Activated naive CD8-positive, alpha-beta T cell (primary cell): ENCODE results near the gene NDUFV1.
A peak's percentile ranks its signal among the peaks of the same experiment; 100 is the strongest.
"Not testable (repeated sequence)": the region's sequence is repeated elsewhere in the genome, so short reads cannot be mapped to it uniquely, and the experiment has no call there.

Experiments used
- H3K27ac Mint-ChIP-seq: one replicate; pipeline ENCODE4 v1.8.0; 2021; ENCODE audit warnings: mixed read lengths
- H3K27me3 Mint-ChIP-seq: one replicate; pipeline ENCODE4 v1.8.0; 2021; ENCODE audit warnings: mixed read lengths
- H3K36me3 Mint-ChIP-seq: one replicate; pipeline ENCODE4 v1.8.0; 2021; ENCODE audit warnings: mixed read lengths
- H3K4me1 Mint-ChIP-seq: one replicate; pipeline ENCODE4 v1.8.0; 2021; ENCODE audit warnings: low read depth, mixed read lengths
- H3K4me3 Mint-ChIP-seq: one replicate; pipeline ENCODE4 v1.8.0; 2021; ENCODE audit warnings: mild to moderate bottlenecking, mixed read lengths
- H3K9me3 Mint-ChIP-seq: one replicate; pipeline ENCODE4 v1.8.0; 2021; ENCODE audit warnings: low read depth, mixed read lengths

Gene NDUFV1

DNA sequence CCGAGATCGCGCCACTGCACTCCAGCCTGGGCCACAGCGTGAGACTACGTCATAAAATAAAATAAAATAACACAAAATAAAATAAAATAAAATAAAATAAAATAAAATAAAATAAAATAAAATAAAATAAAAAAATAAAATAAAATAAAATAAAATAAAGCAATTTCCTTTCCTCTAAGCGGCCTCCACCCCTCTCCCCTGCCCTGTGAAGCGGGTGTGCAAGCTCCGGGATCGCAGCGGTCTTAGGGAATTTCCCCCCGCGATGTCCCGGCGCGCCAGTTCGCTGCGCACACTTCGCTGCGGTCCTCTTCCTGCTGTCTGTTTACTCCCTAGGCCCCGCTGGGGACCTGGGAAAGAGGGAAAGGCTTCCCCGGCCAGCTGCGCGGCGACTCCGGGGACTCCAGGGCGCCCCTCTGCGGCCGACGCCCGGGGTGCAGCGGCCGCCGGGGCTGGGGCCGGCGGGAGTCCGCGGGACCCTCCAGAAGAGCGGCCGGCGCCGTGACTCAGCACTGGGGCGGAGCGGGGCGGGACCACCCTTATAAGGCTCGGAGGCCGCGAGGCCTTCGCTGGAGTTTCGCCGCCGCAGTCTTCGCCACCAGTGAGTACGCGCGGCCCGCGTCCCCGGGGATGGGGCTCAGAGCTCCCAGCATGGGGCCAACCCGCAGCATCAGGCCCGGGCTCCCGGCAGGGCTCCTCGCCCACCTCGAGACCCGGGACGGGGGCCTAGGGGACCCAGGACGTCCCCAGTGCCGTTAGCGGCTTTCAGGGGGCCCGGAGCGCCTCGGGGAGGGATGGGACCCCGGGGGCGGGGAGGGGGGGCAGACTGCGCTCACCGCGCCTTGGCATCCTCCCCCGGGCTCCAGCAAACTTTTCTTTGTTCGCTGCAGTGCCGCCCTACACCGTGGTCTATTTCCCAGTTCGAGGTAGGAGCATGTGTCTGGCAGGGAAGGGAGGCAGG lies 23.2 kb upstream of the NDUFV1 start, which contains the start of gene GSTP1:
Gene GSTP1 (plus strand): TSS at position 566 of the 958 bp plus-strand sequence. CDS start 32 bp downstream, at position 598.
- H3K4me3 Mint-ChIP-seq = peak within 1 kb of the TSS; percentile 91
- H3K9me3 Mint-ChIP-seq = no peaks in the 10 kb centered on the region
- H3K36me3 Mint-ChIP-seq = peaks cover 10% of the 10 kb centered on the region
- peak within 1 kb of the TSS; percentile 84 for H3K27ac Mint-ChIP-seq
- H3K4me1 Mint-ChIP-seq = peaks cover 57% of the 10 kb centered on the region
- peaks cover 2% of the 10 kb centered on the region for H3K27me3 Mint-ChIP-seq

DNA sequence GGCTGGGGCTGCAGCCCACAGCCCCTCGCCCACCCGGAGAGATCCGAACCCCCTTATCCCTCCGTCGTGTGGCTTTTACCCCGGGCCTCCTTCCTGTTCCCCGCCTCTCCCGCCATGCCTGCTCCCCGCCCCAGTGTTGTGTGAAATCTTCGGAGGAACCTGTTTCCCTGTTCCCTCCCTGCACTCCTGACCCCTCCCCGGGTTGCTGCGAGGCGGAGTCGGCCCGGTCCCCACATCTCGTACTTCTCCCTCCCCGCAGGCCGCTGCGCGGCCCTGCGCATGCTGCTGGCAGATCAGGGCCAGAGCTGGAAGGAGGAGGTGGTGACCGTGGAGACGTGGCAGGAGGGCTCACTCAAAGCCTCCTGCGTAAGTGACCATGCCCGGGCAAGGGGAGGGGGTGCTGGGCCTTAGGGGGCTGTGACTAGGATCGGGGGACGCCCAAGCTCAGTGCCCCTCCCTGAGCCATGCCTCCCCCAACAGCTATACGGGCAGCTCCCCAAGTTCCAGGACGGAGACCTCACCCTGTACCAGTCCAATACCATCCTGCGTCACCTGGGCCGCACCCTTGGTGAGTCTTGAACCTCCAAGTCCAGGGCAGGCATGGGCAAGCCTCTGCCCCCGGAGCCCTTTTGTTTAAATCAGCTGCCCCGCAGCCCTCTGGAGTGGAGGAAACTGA lies 22.4 kb upstream of the NDUFV1 start:
- peak overlapping the region; percentile 78 for H3K27ac Mint-ChIP-seq
- no peaks in the 10 kb centered on the region for H3K27me3 Mint-ChIP-seq
- H3K36me3 Mint-ChIP-seq = peaks cover 10% of the 10 kb centered on the region

DNA sequence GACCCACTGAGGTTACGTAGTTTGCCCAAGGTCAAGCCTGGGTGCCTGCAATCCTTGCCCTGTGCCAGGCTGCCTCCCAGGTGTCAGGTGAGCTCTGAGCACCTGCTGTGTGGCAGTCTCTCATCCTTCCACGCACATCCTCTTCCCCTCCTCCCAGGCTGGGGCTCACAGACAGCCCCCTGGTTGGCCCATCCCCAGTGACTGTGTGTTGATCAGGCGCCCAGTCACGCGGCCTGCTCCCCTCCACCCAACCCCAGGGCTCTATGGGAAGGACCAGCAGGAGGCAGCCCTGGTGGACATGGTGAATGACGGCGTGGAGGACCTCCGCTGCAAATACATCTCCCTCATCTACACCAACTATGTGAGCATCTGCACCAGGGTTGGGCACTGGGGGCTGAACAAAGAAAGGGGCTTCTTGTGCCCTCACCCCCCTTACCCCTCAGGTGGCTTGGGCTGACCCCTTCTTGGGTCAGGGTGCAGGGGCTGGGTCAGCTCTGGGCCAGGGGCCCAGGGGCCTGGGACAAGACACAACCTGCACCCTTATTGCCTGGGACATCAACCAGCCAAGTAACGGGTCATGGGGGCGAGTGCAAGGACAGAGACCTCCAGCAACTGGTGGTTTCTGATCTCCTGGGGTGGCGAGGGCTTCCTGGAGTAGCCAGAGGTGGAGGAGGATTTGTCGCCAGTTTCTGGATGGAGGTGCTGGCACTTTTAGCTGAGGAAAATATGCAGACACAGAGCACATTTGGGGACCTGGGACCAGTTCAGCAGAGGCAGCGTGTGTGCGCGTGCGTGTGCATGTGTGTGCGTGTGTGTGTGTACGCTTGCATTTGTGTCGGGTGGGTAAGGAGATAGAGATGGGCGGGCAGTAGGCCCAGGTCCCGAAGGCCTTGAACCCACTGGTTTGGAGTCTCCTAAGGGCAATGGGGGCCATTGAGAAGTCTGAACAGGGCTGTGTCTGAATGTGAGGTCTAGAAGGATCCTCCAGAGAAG lies 21.6 kb upstream of the NDUFV1 start:
- Mint-ChIP-seq H3K27ac (peak overlapping the region; percentile 78), H3K4me3 (peak overlapping the region; percentile 84), H3K9me3 (no peaks in the 10 kb centered on the region), H3K4me1 (peaks cover 45% of the 10 kb centered on the region), H3K36me3 (peaks cover 10% of the 10 kb centered on the region), H3K27me3 (no peaks in the 10 kb centered on the region)

More for the DNA sequence above, 22.4 kb upstream of the NDUFV1 start:
- H3K4me1 Mint-ChIP-seq = peaks cover 52% of the 10 kb centered on the region
- peak overlapping the region; percentile 84 for H3K4me3 Mint-ChIP-seq
- no peaks in the 10 kb centered on the region for H3K9me3 Mint-ChIP-seq

DNA sequence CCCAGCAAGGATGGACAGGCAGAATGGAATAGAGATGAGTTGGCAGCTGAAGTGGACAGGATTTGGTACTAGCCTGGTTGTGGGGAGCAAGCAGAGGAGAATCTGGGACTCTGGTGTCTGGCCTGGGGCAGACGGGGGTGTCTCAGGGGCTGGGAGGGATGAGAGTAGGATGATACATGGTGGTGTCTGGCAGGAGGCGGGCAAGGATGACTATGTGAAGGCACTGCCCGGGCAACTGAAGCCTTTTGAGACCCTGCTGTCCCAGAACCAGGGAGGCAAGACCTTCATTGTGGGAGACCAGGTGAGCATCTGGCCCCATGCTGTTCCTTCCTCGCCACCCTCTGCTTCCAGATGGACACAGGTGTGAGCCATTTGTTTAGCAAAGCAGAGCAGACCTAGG lies 20.8 kb upstream of the NDUFV1 start:
- no peaks in the 10 kb centered on the region for H3K27me3 Mint-ChIP-seq

DNA sequence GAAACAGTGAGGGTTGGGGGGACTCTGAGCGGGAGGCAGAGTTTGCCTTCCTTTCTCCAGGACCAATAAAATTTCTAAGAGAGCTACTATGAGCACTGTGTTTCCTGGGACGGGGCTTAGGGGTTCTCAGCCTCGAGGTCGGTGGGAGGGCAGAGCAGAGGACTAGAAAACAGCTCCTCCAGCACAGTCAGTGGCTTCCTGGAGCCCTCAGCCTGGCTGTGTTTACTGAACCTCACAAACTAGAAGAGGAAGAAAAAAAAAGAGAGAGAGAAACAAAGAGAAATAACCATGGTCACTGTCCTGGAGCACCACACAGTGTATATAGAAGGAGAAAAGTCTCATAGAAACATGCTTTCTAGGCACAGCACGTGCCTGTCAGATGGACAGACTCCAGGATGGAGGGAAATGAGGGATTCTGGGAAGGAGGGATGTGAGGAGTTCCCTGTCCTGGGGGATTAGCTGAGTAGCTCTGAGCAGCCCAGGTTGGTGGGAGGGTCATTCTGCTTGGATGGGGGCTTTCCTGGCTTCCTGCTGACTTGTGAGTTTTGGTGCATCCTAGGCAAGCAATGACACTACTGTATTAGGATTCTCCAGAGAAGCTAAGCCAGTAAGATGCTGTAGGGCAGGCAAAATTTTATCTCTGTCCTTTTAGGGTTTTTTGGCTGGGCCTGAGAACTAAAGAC lies 20.0 kb upstream of the NDUFV1 start:
- H3K36me3 Mint-ChIP-seq = peaks cover 10% of the 10 kb centered on the region
- no peak overlapping the region for H3K4me3 Mint-ChIP-seq
- H3K9me3 Mint-ChIP-seq = no peaks in the 10 kb centered on the region
- no peaks in the 10 kb centered on the region for H3K27me3 Mint-ChIP-seq
- H3K27ac Mint-ChIP-seq = peak overlapping the region; percentile 55
- H3K4me1 Mint-ChIP-seq = peaks cover 43% of the 10 kb centered on the region

More for the DNA sequence above, 20.8 kb upstream of the NDUFV1 start:
- Mint-ChIP-seq H3K4me3 (peak overlapping the region; percentile 84), H3K36me3 (peaks cover 10% of the 10 kb centered on the region), H3K9me3 (no peaks in the 10 kb centered on the region), H3K27ac (peak overlapping the region; percentile 62), H3K4me1 (peaks cover 43% of the 10 kb centered on the region)

DNA sequence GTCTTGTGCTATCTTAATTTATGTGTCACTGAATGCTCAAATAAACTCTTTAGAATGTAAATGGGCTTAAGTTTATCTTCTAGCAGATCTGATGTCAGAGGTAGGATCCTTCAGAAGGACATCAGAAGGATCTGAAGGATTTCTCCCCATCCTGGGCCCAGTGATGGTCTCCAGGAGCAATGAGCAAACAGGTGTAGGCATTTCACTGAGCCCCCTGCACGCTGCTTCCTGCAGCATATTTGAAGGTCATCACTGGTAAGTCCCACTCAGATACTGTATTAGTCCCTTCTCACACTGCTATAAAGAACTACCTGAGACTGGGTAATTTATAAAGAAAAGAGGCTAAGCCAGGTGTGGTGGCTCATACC lies 18.6 kb upstream of the NDUFV1 start:
- no peak overlapping the region for H3K4me3 Mint-ChIP-seq

DNA sequence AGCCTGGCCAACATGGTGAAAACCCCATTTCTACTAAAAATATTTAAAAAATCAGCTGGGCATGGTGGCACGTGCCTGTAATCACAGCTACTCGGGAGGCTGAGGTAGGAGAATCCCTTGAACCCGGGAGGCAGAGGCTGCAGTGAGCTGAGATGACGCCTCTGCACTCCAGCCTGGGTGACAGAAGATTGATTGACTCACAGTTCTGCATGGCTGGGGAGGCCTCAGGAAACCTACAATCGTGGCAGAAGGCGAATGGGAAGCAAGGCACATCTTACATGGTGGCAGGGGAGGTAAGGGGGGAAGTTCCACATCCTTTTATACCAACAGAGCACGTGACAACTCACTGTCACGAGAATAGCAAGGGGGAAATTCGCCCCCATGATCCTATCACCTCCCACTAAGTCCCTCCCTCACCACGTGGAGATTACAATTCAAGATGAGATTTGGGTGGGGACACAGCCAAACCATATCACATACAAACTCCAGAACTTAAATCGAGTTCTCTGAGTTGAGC lies 17.8 kb upstream of the NDUFV1 start:
- H3K27ac Mint-ChIP-seq, H3K27me3 Mint-ChIP-seq, H3K9me3 Mint-ChIP-seq, H3K4me3 Mint-ChIP-seq: not testable (repeated sequence)
- Mint-ChIP-seq H3K4me1 (peaks cover 28% of the 10 kb centered on the region), H3K36me3 (peaks cover 10% of the 10 kb centered on the region)

More for the DNA sequence above, 18.6 kb upstream of the NDUFV1 start:
- no peaks in the 10 kb centered on the region for H3K27me3 Mint-ChIP-seq
- peaks cover 30% of the 10 kb centered on the region for H3K4me1 Mint-ChIP-seq
- peaks cover 10% of the 10 kb centered on the region for H3K36me3 Mint-ChIP-seq
- no peak overlapping the region for H3K27ac Mint-ChIP-seq
- H3K9me3 Mint-ChIP-seq = no peaks in the 10 kb centered on the region

DNA sequence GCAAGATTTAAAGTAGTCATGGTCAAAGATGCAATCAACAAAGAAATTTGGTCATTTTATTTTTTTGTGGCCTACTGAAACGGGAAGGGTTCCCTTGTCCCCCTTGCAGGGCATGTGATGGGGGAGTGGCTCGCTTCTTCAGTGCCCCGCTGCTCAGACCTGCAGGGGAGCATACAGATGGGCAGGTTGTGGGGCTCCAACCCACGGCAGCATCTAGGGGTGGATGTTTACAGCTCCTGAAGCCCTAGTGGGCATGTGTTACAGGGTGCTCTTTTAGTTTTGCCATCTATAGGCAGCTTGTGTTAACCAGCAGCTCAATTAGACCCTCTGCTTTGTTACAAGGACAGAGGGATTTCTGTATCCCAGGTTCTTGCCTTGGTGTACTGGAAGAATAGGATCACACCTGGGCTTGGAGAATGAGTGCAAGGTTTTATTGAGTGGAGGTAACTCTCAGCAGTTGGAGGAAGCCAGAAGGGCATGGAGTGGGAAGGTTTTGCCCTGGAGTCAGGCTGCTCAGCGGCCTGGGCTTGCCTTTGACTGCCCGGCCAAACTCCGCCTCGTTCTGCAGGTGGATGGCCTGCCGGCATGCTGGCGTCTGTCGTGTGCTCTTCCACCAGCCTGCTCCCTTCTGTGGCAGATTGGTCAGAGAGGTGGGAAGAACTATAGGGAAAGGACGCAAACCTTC lies 13.7 kb upstream of the NDUFV1 start:
- Mint-ChIP-seq H3K27ac (no peak overlapping the region), H3K27me3 (no peaks in the 10 kb centered on the region), H3K36me3 (no peaks in the 10 kb centered on the region), H3K9me3 (no peaks in the 10 kb centered on the region), H3K4me3 (no peak overlapping the region), H3K4me1 (no peaks in the 10 kb centered on the region)

DNA sequence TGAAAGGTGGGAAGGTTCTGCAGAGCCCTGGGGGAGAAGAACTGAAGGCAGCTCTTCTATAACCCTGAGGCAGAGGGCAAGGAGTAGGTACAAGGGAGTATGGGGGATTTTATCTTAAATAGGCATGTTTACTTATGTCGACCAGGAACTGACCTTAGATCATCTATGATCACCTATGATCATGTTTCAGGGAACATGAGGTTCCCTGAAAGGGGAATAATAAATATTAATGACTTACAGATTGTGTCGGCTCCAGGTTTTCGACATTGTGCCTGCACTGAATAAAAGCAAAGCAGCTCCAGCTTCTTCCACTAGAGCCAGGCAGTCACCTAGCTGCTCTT lies 13.2 kb upstream of the NDUFV1 start:
- no peaks in the 10 kb centered on the region for H3K27me3 Mint-ChIP-seq
- H3K9me3 Mint-ChIP-seq = no peaks in the 10 kb centered on the region
- no peak overlapping the region for H3K27ac Mint-ChIP-seq
- no peaks in the 10 kb centered on the region for H3K4me1 Mint-ChIP-seq
- H3K4me3 Mint-ChIP-seq = no peak overlapping the region
- no peaks in the 10 kb centered on the region for H3K36me3 Mint-ChIP-seq

DNA sequence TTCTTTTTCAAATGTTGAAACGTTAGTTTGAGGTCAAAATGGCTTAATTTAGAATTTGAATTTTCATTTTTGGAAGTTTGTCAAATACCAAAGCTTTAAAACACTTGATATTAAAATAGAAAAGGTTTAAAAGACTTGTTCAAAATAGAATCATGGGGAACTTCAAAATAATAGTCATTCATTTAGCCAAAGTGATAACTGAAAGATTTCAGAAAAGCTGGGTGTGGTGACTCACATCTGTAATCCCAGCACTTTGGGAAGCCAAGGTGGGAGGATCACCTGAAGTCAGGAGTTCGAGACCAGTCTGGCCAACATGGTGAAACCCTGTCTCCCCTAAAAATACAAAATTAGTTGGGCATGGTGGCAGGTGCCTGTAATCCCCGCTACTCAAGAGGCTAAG lies 12.3 kb upstream of the NDUFV1 start:
- no peaks in the 10 kb centered on the region for H3K4me1 Mint-ChIP-seq
- no peaks in the 10 kb centered on the region for H3K9me3 Mint-ChIP-seq
- no peaks in the 10 kb centered on the region for H3K27me3 Mint-ChIP-seq
- H3K4me3 Mint-ChIP-seq = no peak overlapping the region
- no peaks in the 10 kb centered on the region for H3K36me3 Mint-ChIP-seq
- no peak overlapping the region for H3K27ac Mint-ChIP-seq

DNA sequence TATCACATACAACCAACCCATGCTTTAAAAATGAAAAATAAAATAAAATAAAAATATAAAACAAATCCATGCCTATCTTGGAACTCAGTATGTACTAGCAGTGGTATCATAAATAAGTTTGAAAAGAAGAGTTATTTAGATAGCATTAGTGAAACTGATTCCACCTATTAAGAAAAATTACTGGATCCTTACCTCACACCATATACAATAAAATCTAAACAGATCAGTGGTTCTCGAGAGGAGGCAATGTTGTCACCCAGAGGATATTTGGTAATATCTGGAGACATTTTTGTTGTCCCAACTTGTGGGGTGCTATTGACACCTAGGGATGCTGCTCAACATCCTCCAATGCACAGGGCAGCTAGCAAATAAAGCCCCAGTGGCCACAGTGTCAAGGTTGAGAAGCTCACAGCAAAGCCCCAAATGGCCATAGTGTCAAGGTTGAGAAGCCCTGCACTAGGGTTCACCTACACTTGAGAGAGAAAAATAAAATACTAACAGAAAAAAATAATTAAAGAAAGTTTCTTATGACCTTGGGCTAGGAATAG lies 9.9 kb upstream of the NDUFV1 start:
- no peak overlapping the region for H3K4me3 Mint-ChIP-seq
- H3K4me1 Mint-ChIP-seq = no peaks in the 10 kb centered on the region
- no peak overlapping the region for H3K27ac Mint-ChIP-seq
- no peaks in the 10 kb centered on the region for H3K36me3 Mint-ChIP-seq
- H3K27me3 Mint-ChIP-seq = peaks cover 4% of the 10 kb centered on the region
- no peaks in the 10 kb centered on the region for H3K9me3 Mint-ChIP-seq

DNA sequence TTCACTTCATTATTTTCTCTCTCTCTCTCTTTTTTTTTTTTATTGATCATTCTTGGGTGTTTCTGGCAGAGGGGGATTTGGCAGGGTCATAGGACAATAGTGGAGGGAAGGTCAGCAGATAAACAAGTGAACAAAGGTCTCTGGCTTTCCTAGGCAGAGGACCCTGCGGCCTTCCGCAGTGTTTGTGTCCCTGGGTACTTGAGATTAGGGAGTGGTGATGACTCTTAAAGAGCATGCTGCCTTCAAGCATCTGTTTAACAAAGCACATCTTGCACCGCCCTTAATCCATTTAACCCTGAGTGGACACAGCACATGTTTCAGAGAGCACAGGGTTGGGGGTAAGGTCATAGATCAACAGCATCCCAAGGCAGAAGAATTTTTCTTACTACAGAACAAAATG lies 9.3 kb upstream of the NDUFV1 start:
- H3K9me3 Mint-ChIP-seq, H3K4me1 Mint-ChIP-seq, H3K27ac Mint-ChIP-seq, H3K36me3 Mint-ChIP-seq, H3K4me3 Mint-ChIP-seq, H3K27me3 Mint-ChIP-seq: not testable (repeated sequence)

DNA sequence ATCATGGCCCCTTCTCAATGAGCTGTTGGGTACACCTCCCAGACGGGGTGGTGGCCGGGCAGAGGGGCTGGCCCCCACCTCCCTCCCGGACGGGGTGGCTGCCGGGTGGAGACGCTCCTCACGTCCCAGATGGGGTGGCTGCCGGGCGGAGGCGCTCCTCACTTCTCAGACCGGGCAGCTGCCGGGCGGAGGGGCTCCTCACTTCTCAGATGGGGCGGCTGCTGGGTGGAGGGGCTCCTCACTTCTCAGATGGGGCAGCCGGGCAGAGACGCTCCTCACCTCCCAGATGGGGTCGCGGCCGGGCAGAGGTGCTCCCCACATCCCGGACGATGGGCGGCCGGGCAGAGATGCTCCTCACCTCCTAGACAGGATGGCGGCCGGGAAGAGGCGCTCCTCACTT lies 8.8 kb upstream of the NDUFV1 start:
- not testable (repeated sequence) for H3K36me3 Mint-ChIP-seq, H3K4me1 Mint-ChIP-seq, H3K27me3 Mint-ChIP-seq, H3K9me3 Mint-ChIP-seq, H3K27ac Mint-ChIP-seq, H3K4me3 Mint-ChIP-seq
